HL-60/S4 (cell line): Measurements from ENCODE around the gene IMPA2.
"Not testable (repeated sequence)": the region's sequence is repeated elsewhere in the genome, so short reads cannot be mapped to it uniquely, and the experiment has no call there.

Experiments
- in situ Hi-C: fragments of 300-500 bp; cut with MboI; formaldehyde crosslinking; loops from 2 replicates; pipeline ENCODE4 v1.14.3; 2022; ENCODE audit warnings: low sequenced_read_pairs

Gene IMPA2

GRCh38 chr18:11960743-11961380, 20.4 kb upstream of the IMPA2 start:
- in situ Hi-C loops = no loop called here

- in situ Hi-C loops = no loop called here
Measured at GRCh38 chr18:11962597-11962996, 18.7 kb upstream of the IMPA2 start.

- in situ Hi-C loops = no loop called here
Measured at GRCh38 chr18:11963991-11964484, 17.3 kb upstream of the IMPA2 start.

GRCh38 chr18:11969904-11970835, 11.1 kb upstream of the IMPA2 start:
- in situ Hi-C loops = no loop called here

- in situ Hi-C loops = not testable (repeated sequence)
Measured at GRCh38 chr18:11970836-11971226, 10.5 kb upstream of the IMPA2 start.

GRCh38 chr18:11972371-11973174, 8.7 kb upstream of the IMPA2 start:
- in situ Hi-C loops = no loop called here

- in situ Hi-C loops = no loop called here
Measured at GRCh38 chr18:11974741-11975325, 6.5 kb upstream of the IMPA2 start.

GRCh38 chr18:11975723-11976122, 5.6 kb upstream of the IMPA2 start:
- in situ Hi-C loops = no loop called here

- in situ Hi-C loops = no loop called here
Measured at GRCh38 chr18:11976315-11977152, 4.8 kb upstream of the IMPA2 start.

- in situ Hi-C loops = no loop called here
Measured at GRCh38 chr18:11977153-11977466, 4.2 kb upstream of the IMPA2 start.

- in situ Hi-C loops = no loop called here
Measured at GRCh38 chr18:11978956-11979355, 2.4 kb upstream of the IMPA2 start.

- in situ Hi-C loops = no loop called here
Measured at GRCh38 chr18:11980163-11980493, 1.2 kb upstream of the IMPA2 start.

- in situ Hi-C loops = no loop called here
Measured at GRCh38 chr18:11980494-11981191, 664 bp upstream of the IMPA2 start.

- in situ Hi-C loops = no loop called here
Measured at GRCh38 chr18:11981543-11982366, 448 bp downstream of the IMPA2 start.

GRCh38 chr18:11982981-11983380, 1.7 kb downstream of the IMPA2 start:
- in situ Hi-C loops = no loop called here

- in situ Hi-C loops = no loop called here
Measured at GRCh38 chr18:11983592-11983991, 2.3 kb downstream of the IMPA2 start.

- in situ Hi-C loops = no loop called here
Measured at GRCh38 chr18:11984091-11984490, 2.8 kb downstream of the IMPA2 start.

GRCh38 chr18:11985586-11985985, 4.3 kb downstream of the IMPA2 start:
- in situ Hi-C loops = no loop called here

- in situ Hi-C loops = no loop called here
Measured at GRCh38 chr18:11986061-11986460, 4.8 kb downstream of the IMPA2 start.
